GM12874 (cell line): ENCODE results near the gene POU2AF3.

Experiments
- CTCF ChIP-seq: IDR thresholded peaks from 2 replicates; pipeline ENCODE4 v1.5.1; 2011; ENCODE audit warnings: low read depth, mild to moderate bottlenecking, control low read depth, low read length, moderate library complexity; ENCODE audit not compliant: insufficient read depth

POU2AF3 gene

DNA sequence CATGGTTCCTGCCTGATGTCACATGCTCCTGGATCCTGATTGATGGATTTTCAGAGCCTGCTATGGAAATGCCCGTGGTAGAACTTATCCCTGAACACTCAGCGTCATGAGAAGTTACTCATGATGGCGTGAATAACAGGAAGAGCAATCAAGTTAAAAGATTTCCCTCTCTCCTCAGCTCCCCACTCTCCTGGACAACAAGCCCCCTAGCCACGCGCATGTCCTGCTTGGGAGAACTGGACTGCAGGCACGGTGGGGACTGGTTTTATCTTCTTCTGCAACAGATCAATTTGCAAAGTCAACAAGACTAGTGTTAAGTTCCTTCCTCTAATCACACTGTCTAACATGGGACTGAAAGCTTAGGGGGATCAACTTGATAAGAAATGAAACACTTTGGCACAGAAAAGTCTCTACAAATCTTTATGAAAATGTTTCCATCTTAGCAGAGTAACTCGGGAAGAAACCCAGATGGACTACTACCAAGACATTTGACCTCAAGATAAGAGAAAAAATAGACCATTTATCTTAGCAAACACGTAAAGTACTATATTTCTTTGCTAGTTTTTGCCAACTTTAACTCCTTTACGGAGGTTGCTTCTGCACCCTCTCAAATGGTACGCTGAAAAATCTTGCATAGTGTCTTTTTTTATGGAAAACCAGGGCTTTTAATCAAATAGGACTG lies 53.2 kb downstream of the POU2AF3 start:
- TF ChIP-seq CTCF: no peak

DNA sequence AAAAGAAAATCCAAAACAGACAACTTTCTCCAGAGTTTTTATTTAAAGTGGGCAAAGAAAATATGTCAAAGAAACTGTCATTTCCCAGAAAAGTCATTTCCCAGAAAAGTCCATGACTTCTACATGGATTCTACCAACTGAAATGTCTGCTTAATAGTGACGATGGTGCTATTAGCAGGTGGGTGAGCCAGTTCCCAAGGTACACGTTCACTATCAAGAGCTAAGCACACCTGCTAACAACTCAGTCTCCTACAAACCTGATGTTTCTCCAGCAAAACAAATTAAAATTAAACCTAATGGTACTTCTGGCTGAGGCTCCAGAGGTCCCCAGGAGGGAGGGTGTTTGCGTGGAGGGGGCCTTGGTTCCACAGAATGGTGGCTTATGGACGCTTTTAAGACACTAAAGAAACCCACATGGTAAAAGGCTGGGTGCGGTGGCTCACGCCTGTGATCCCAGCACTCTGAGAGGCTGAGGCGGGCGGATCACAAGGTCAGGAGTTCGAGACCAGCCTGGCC lies 53.9 kb downstream of the POU2AF3 start:
- no peak for TF ChIP-seq CTCF

GRCh38 chr11:111352935-111353710 lies 54.8 kb downstream of the POU2AF3 start:
- 0 out of 2 replicates have a peak, but pooled peaks have one; percentile 1 for TF ChIP-seq CTCF

DNA sequence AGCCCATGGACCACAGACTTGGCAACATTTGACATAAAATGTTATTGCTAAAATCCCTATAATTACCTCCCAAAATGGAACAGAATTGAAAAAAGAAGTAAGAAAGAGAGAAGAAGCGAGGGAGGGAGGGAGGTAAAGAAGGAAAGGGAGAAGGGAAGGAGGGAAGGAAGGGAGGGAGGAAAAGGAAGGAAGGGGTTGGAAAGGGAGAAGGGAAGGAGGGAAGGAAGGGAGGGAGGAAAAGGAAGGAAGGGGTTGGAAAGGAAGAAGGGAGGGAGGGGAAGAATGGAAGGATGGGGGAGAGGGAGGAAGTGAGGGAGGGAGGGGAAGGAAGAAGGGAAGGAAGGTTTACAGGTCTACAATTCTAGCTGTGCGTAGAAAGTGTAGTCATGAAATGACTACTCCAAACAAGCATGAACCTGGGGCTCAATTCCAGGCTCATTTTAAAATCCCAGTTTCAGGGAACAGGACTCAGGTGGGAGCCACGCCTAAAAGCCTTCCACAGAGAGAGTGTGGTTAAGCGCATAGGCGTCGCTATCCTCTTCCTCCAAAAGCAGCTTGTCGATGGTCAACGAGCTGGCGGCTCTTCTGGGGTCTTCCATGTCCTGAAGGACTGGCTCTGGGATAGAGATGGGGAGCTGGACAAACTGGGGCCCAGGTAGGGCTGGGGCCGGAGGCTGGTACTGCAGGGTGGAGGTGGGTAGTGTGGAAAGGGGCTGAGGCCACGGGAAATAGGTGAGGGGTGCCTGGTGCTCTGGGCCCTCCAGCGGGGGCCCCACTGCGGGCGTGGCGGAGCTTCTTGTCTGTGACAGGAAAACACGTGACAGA lies 55.6 kb downstream of the POU2AF3 start:
- TF ChIP-seq CTCF: no peak

- TF ChIP-seq CTCF: no peak
These were observed 56.2 kb downstream of the POU2AF3 start for GRCh38 chr11:111354601-111354891.

DNA sequence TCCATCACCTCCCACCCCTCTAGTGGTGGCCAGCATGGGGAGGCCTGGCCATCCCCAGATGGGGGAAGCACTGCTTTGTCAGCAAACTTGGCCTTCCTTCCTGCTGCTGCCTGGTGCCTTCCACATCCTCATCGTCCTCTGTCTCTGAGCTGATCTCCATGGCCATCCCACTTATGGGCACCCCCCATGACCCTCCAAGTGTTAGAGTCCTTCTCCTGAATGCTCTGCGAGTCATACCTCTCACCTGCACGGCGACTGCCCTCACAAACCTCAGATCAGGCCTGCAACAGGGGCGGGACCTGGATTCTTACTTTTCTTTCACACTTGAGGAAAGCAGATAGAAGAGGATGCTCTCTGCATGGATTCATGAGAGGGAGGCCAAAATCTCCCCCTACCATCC lies 56.8 kb downstream of the POU2AF3 start:
- no peak for TF ChIP-seq CTCF
